ENCODE data around the gene PCBP2. TPM values are rescaled to one million over a fixed set of nuclear protein-coding genes. Genes with fewer than 3 reads are reported as not detected.

The PCBP2 gene
- 210 and 235 TPM in 2 replicates for total RNA-seq (ENCODE audit: low replicate concordance)

DNA sequence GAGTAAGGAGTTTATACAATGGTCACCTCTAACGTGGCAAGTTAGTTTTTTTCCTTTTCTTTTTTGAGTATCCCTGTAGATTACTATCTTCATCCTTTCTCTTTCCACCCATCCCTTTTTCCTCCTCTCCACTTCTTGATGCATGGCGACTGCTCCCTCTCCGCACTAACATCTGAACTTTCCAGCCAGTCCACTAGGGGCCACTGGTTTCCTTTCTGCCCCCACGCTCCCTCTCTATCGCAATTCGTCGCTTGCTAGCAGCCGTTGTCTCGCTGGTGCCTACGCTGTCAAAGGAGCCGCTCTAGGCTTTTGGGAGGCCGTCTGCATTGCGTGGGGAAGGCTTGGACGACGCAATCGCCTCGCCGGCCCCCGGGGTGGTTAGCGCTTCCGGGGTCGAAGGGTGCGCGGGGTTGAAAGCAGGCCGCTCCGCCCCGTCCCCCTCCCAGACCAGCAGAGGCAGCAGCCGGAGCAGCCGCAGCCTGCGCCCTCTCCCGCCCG is at the start of gene PCBP2:
TSS of gene PCBP2 (plus strand) at position 442 of the 498 bp plus-strand sequence. CDS start 2,699 bp downstream, outside the sequence.

DNA sequence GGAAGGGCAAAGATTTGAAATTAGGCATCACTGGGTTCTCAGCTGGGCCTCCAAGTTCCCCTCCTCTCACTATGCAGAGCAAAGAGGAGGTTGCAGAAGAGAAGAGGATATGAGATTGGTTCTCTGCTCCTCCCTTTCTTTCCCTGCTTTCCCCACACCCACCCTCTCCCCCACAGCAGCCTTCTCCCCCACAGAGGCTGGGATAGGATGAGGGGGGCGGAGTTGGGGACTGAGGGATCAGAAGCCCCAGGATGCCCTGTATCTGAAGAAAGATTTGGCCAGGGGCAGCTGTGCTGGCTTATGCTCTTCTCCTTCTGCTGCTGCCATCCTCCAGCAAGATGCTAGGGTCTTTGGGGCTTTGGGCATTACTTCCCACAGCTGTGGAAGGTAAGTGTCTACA is 28.3 kb upstream of the PCBP2 start, which contains the start of gene AMHR2:
TSS of gene AMHR2 (plus strand) at position 259 of the 400 bp plus-strand sequence. CDS start at position 339, 80 bp downstream.

DNA sequence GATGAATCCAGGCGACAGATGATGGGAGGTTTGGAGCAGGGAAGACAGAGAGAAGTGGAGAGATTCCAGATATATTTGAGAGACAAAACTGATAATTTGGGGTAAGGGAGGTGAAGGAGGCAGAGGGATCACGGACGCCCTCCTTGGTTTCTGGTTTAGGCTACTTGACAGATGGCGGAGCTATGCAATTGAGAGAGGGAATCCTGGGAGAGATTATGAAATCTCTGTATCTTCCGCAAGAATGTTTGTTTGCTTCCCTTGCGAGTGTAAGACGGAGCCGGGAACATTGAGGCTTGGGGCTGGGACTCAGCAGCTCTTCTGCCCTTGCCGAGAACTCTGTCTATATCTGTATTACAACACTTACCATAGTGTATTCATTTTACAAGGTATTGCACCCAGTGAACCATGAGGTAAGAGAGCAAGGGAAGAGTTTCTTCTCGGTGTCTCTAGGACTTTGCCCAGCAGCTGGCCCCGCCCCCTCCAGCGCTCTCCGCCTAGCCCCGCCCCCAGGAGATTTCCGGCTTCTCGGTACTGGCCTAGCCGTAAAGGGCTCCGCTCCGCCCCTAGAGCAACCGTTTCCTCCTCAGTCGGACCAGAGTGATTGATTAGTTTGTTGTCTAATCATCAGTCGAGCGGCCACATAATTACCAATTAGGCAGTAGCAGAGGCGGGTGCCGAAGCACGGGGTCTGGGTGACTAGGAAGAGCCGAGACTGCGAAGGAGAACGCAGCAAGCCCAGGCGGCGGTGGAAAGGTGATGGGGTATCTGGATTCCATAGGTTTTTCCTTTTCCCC is 10.7 kb upstream of the PCBP2 start, which contains the start of gene PRR13:
TSS of gene PRR13 (plus strand) at position 695 of the 794 bp plus-strand sequence. CDS start 981 bp downstream, outside the sequence.

DNA sequence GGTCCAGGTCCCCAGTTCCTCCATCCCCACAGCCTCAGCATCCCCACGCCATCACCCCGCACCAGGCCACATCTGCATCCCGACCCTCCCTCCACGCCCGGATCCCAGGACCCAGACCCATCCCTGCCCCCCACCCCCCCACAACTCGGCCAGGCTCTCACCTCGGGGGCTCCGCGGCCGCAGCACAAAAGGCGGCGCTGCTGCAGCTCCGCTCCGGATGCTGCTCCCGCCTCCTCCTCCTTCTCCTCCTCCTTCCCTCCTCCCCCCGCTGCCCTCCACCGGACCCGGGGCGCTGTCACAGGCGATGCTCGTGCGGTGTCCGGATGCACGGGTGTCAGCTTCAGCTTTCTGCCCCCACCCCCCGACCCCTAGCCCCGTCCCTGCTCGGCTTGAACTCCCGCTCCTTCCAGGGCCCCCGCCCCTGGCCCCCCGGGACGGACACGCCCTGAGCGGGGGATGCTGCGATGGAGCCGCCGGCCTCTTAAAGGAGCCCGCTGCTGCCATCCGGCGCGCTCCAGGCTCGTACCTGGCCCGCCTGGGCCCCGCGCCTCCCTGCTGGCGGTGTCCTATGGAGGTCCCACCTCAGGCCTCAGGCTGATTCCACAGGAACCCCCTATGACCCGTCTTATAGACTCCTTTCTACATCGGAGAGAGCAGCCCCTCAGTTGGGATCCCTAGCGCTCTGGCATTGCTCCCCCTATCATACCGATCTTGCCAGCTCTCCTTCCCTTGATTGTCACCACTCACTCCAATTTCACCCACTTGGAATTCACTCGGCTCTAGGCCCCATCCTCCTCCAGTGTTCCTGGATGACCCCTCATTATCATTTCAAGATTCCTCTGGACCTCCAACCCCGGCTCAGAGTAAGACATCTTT is 47.6 kb downstream of the PCBP2 start, which contains the start of gene MAP3K12:
TSS of gene MAP3K12 (minus strand) at position 193 of the 876 bp plus-strand sequence. CDS start 12,067 bp downstream, outside the sequence.

DNA sequence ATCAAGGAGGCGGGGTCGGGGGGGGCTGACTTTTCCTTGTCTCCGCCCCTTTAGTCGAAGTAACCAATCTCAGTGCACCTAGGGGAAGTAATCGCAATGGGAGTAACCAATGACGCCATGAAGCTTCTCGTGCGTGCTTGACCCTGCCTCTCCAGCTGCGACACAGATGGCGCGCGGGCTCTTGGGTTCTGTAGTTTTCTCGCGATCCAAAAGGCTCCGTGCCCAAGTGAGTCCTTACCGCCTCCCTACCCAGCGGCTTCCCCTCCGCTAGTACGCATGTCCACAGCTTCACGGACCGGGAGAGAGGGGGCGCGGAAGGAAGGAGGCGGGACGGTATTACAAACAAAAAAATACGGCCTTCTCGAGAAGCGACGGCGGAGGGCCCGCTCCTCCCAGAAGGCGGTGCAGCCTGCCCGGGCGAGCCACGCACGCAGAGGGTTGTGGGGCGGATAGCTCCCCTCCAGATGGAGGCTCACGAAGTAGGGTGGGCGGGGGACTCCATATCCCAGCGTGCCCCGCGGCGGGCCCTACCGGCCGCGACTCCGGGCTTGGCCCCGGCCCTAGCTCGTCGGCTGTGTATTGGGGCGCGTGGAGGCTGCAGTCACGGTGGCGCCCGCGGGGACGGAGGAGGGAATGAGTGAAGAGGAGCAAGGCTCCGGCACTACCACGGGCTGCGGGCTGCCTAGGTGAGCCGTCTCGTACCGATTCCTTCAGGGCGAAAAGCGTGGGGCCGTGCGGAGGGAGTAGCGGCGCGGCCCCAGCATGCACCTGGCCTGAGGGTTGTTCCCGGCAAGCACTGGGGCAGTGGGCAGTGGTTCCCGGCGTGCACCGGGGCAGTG is 49.1 kb downstream of the PCBP2 start, which contains the start of gene TARBP2:
TSS of gene TARBP2 (plus strand) at position 508 of the 839 bp plus-strand sequence. CDS start at position 634, 126 bp downstream.

DNA sequence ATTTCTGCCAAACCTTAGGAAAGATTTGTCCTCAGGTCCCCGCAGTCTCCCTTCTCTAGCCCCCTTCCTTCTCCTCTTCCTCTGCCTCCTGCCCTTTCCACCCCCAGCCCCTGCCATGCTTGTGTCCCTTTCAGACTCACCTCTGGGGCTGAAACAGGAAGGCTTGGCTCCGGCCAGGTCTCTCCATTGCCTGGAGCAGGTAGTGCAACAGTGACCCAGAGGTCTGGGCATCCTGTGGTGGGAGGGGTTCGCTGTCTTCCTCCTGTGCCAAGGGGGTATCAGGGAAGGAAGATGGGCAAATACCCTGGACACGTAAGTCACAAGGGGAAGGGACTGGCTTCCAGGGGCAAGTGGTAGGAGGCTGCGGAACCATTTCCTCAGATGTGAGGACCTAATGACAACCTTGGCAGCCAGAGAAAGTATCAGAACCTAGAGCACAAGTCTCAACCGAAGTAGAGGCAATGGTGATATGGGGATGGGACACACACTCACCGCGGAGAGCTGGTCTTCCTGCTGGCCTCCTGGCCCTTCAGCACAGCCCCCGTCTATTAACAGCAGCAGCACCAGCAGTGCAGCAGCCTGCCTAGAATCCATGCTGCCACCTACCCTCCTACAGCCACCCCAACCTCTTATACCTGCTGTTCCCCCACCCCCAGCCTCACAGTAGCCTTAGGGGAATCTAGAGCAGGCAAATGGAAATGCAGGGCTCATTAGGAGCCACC is 55.1 kb downstream of the PCBP2 start, which contains the start of gene NPFF:
TSS of gene NPFF (minus strand) at position 604 of the 722 bp plus-strand sequence. CDS start at position 594, 10 bp downstream.

Other genes with a start within 250 kb of the PCBP2 start
- 0.15 and 0.47 TPM in 2 replicates for gene ITGB7, start 244.9 kb upstream of the PCBP2 start, total RNA-seq (ENCODE audit: low replicate concordance)
- gene RARG, start 219.9 kb upstream of the PCBP2 start, total RNA-seq (ENCODE audit: low replicate concordance) = 17.7 and 22.6 TPM in 2 replicates
- 0.70 and 1.2 TPM in 2 replicates for gene ESPL1, start 183.8 kb upstream of the PCBP2 start, total RNA-seq (ENCODE audit: low replicate concordance)
- 692 and 1,810 TPM in 2 replicates for gene PFDN5, start 156.6 kb upstream of the PCBP2 start, total RNA-seq (ENCODE audit: low replicate concordance)
- gene MYG1, start 152.4 kb upstream of the PCBP2 start, total RNA-seq (ENCODE audit: low replicate concordance) = 45.7 and 49.9 TPM in 2 replicates
- gene AAAS, start 130.5 kb upstream of the PCBP2 start, total RNA-seq (ENCODE audit: low replicate concordance) = 31.4 and 34.7 TPM in 2 replicates
- gene SP7, start 115.7 kb upstream of the PCBP2 start, total RNA-seq (ENCODE audit: low replicate concordance) = not detected in 2 replicates
- 20.6 and 22.9 TPM in 2 replicates for gene SP1, start 71.9 kb upstream of the PCBP2 start, total RNA-seq (ENCODE audit: low replicate concordance)
- not detected in 2 replicates for gene AMHR2, start 28.2 kb upstream of the PCBP2 start, total RNA-seq (ENCODE audit: low replicate concordance)
- gene PRR13, start 10.4 kb upstream of the PCBP2 start, total RNA-seq (ENCODE audit: low replicate concordance) = 12.1 and 21.4 TPM in 2 replicates
- 16.1 and 48.9 TPM in 2 replicates for gene MAP3K12, start 47.4 kb downstream of the PCBP2 start, total RNA-seq (ENCODE audit: low replicate concordance)
- gene TARBP2, start 49.2 kb downstream of the PCBP2 start, total RNA-seq (ENCODE audit: low replicate concordance) = 24.5 and 36.5 TPM in 2 replicates
- not detected in 2 replicates for gene NPFF, start 55.4 kb downstream of the PCBP2 start, total RNA-seq (ENCODE audit: low replicate concordance)
- 5.8 and 9.7 TPM in 2 replicates for gene ATF7, start 174.3 kb downstream of the PCBP2 start, total RNA-seq (ENCODE audit: low replicate concordance)
- gene ATP5MC2, start 224.0 kb downstream of the PCBP2 start, total RNA-seq (ENCODE audit: low replicate concordance) = 74.3 and 143 TPM in 2 replicates